ENCODE data around the gene TMEM41A. TPM values are rescaled to one million over a fixed set of nuclear protein-coding genes. Genes with fewer than 3 reads are reported as not detected.
A peak's percentile ranks its signal among the peaks of the same experiment; 100 is the strongest.
"Not testable (repeated sequence)": the region's sequence is repeated elsewhere in the genome, so short reads cannot be mapped to it uniquely, and the experiment has no call there.

Gene TMEM41A
- total and polyA plus RNA-seq, 12 donors, result 8.7 to 12.7 (median 10.7) TPM

DNA sequence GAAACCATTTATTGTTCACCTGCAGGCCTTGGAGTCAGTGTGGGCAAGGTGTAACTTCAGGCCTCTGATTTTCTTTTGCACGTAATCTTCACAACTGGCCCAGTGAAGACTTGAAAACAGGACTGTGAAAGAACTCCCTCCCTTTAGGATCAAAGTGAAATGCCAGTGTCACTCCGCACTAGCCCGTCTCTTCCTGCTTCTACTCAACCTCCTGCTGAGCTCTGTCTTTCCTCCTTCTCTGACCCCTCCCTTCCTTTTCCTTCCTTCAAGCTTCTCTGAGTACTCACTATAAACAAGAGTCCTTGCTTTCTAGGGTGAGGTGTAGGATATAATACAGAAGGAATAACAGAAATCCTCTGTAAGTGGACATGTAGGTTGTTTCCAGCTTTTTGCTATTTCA lies 28.5 kb downstream of the TMEM41A start:
- Histone ChIP-seq H3K9me3 (no peaks in the 10 kb centered on the region), H3K27me3 (no peaks in the 10 kb centered on the region), H3K36me3 (peaks cover 0 to 85% (median 14%) of the 10 kb centered on the region in 9 donors), H3K27ac (no peak overlapping the region), H3K4me3 (no peak overlapping the region), H3K4me1 (no peaks in the 10 kb centered on the region)
- DNase-seq (no peak), ATAC-seq (no peak)
- 73 to 78% methylated on average over 3 of the region's 3 CpGs for WGBS, 2 donors
- intact Hi-C loops (cut with DNase I), result no loop called here
- TF ChIP-seq, protein P1, sequence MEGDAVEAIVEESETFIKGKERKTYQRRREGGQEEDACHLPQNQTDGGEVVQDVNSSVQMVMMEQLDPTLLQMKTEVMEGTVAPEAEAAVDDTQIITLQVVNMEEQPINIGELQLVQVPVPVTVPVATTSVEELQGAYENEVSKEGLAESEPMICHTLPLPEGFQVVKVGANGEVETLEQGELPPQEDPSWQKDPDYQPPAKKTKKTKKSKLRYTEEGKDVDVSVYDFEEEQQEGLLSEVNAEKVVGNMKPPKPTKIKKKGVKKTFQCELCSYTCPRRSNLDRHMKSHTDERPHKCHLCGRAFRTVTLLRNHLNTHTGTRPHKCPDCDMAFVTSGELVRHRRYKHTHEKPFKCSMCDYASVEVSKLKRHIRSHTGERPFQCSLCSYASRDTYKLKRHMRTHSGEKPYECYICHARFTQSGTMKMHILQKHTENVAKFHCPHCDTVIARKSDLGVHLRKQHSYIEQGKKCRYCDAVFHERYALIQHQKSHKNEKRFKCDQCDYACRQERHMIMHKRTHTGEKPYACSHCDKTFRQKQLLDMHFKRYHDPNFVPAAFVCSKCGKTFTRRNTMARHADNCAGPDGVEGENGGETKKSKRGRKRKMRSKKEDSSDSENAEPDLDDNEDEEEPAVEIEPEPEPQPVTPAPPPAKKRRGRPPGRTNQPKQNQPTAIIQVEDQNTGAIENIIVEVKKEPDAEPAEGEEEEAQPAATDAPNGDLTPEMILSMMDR (IDR thresholded peaks at IDR 0.05), result no peak

- TF ChIP-seq, protein P1 (IDR thresholded peaks at IDR 0.05), result no peak
- Histone ChIP-seq H3K9me3 (no peaks in the 10 kb centered on the region), H3K4me3 (no peak overlapping the region), H3K4me1 (no peaks in the 10 kb centered on the region), H3K36me3 (peaks cover 0 to 84% (median 14%) of the 10 kb centered on the region in 9 donors), H3K27me3 (no peaks in the 10 kb centered on the region), H3K27ac (no peak overlapping the region)
- intact Hi-C loops (cut with DNase I), result no loop called here
- WGBS, 2 donors, result 85 to 93% methylated on average over 3 of the region's 3 CpGs
- no peak for ATAC-seq
- DNase-seq, result no peak
Observed at GRCh38 chr3:185469542-185469941, 29.3 kb downstream of the TMEM41A start.

DNA sequence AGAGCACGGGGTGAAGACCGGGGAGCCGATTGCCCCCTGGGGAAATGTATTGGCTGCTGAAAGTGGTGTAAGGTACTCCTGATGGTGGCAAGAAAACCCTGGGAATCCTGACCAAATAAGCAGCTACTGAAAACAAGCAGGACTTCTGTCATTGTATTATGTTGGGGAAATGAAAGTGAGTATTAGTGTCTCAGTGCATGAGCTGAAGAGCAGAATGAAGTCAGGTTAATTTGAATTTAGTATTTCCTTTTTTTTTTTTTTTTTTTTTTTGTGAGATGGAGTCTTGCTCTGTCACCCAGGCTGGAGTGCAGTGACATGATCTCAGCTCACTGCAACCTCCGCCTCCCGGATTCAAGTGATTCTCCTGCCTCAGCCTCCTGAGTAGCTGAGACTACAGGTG lies 32.7 kb downstream of the TMEM41A start:
- 88 to 97% methylated on average over 5 of the region's 5 CpGs for WGBS, 2 donors
- peaks cover 0 to 78% (median 0%) of the 10 kb centered on the region in 9 donors for H3K36me3 ChIP-seq

GRCh38 chr3:185465471-185465870 lies 33.4 kb downstream of the TMEM41A start:
- Histone ChIP-seq H3K36me3 (peaks cover 0 to 73% (median 0%) of the 10 kb centered on the region in 9 donors), H3K27ac (no peak overlapping the region), H3K4me3 (no peak overlapping the region), H3K4me1 (no peaks in the 10 kb centered on the region), H3K27me3 (no peaks in the 10 kb centered on the region), H3K9me3 (no peaks in the 10 kb centered on the region)
- 88 to 96% methylated on average over 9 of the region's 9 CpGs for WGBS, 2 donors
- intact Hi-C loops (cut with DNase I), result no loop called here
- TF ChIP-seq, protein P1 (IDR thresholded peaks at IDR 0.05), result no peak
- DNase-seq (no peak), ATAC-seq (no peak)

More for the DNA sequence above, 32.7 kb downstream of the TMEM41A start:
- H3K27ac ChIP-seq; H3K27me3 ChIP-seq; H3K4me3 ChIP-seq; H3K4me1 ChIP-seq; H3K9me3 ChIP-seq; intact Hi-C loops (cut with DNase I); DNase-seq; ATAC-seq: not testable (repeated sequence)

DNA sequence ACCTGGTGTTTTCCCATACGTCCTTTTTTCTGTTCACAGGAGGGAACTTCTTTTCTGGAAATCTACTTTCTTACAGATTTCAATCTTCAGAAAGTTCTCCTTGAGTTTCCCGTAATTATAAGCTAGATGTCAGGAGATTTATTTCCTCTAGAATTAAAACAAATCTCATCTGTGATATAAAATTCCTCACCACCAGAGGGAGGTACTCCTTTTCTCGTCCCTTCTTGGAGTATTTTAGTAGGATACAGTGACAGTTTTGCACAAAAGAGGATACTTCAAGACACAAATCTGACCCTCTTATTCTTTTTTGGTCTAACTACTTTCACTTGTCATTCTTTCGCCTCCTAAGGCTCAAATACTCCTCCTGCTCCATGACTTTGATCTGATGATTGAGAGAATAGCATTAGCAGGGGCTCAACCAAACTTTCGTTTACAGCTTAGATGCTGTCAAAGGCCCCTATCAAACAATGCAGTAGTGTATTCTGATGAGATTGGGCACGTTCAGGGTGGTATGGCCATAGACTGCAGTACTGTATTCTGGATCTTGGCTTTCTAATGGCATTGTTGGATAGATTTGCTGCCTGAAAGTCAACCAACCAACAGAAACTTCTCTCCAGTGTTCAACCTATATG lies 38.0 kb downstream of the TMEM41A start:
- Histone ChIP-seq H3K27ac (no peak overlapping the region), H3K36me3 (peaks cover 0 to 28% (median 0%) of the 10 kb centered on the region in 9 donors), H3K4me3 (no peak overlapping the region), H3K27me3 (no peaks in the 10 kb centered on the region), H3K4me1 (no peaks in the 10 kb centered on the region), H3K9me3 (no peaks in the 10 kb centered on the region)
- DNase-seq (no peak), ATAC-seq (no peak)
- TF ChIP-seq, protein P1 (IDR thresholded peaks at IDR 0.05), result peak in 2 of 9 donors; percentile 22 to 27
- intact Hi-C loops (cut with DNase I), result no loop called here
- 83 to 86% methylated on average over 6 of the region's 6 CpGs for WGBS, 2 donors
